ENCODE results near the gene CEP72. TPM values are rescaled to one million over a fixed set of nuclear protein-coding genes. Genes with fewer than 3 reads are reported as not detected.
"Not testable (repeated sequence)": the region's sequence is repeated elsewhere in the genome, so short reads cannot be mapped to it uniquely, and the experiment has no call there.

Gene CEP72
- total RNA-seq, 1 donor from 2014 or later = 7.0 TPM

DNA sequence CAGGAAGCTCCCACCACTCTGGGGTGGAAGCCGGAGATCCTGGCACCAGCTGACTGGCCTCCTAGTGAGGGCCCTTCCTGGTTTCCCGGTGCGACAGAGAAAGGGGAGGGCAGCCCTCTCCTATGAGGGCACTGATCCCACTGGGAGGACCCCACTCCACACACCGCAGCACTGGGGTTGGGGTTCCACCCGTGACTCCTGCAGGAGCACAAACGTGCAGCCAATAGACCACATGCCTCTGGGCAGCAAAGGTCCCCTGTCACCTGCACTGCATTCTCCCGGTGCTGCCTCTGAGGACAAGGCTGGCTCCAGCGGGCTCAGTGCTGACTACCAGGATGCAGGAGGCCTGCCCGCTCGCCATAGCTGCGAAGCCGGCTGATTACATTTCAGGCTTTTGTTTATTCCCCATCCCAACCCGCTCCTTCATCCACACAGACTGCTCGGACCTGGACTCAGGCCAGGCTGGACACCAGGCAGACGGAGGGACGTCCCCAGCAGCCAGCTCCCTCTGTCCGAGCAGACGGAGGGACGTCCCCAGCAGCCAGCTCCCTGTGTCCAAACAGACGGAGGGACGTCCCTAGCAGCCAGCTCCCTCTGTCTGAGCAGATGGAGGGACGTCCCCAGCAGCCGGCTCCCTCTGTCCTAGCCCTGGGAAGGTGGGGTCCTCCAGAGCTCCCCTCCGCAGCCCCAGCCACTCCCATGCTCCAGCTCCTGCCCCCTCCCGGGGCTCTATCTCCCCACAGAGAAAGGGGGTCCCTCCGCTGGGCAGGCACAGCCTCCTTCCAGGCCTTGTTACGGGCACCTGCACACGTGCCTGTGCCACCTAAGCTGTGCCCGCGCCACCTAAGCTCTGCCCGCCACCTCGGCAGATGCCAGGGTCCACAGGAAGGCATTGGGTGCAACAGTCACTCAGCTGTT, 8.8 kb upstream of the CEP72 start:
- no peak overlapping the region for H3K4me3 ChIP-seq (ENCODE audit: insufficient read depth, low read depth, low read length)
- H4K20me1 ChIP-seq (ENCODE audit: insufficient read depth, low read length) = no peaks in the 10 kb centered on the region
- no peaks in the 10 kb centered on the region for H3K79me2 ChIP-seq (ENCODE audit: insufficient read depth, low read length)
- H3K4me1 ChIP-seq (ENCODE audit: insufficient read depth, low read length) = no peaks in the 10 kb centered on the region
- H3K27me3 Mint-ChIP-seq (ENCODE audit: low read depth, unreplicated experiment) = peaks cover 67% of the 10 kb centered on the region
- H3K9ac ChIP-seq (ENCODE audit: low read length) = no peak overlapping the region
- DNase-seq (ENCODE audit: low read depth) = no peak
- no peak overlapping the region for H2AFZ ChIP-seq (ENCODE audit: low read depth, low read length)
- no peak for TF ChIP-seq EZH2 (IDR thresholded peaks at IDR 0.05; ENCODE audit: insufficient read depth, low read length)
- TF ChIP-seq, protein P1, sequence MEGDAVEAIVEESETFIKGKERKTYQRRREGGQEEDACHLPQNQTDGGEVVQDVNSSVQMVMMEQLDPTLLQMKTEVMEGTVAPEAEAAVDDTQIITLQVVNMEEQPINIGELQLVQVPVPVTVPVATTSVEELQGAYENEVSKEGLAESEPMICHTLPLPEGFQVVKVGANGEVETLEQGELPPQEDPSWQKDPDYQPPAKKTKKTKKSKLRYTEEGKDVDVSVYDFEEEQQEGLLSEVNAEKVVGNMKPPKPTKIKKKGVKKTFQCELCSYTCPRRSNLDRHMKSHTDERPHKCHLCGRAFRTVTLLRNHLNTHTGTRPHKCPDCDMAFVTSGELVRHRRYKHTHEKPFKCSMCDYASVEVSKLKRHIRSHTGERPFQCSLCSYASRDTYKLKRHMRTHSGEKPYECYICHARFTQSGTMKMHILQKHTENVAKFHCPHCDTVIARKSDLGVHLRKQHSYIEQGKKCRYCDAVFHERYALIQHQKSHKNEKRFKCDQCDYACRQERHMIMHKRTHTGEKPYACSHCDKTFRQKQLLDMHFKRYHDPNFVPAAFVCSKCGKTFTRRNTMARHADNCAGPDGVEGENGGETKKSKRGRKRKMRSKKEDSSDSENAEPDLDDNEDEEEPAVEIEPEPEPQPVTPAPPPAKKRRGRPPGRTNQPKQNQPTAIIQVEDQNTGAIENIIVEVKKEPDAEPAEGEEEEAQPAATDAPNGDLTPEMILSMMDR (IDR thresholded peaks at IDR 0.05; ENCODE audit: insufficient read depth, low read depth, low read length) = no peak
- no peak overlapping the region for H3K4me2 ChIP-seq (ENCODE audit: low read length)
- H3K27ac Mint-ChIP-seq (ENCODE audit: unreplicated experiment) = no peak overlapping the region
- peaks cover 1% of the 10 kb centered on the region for H3K36me3 Mint-ChIP-seq (ENCODE audit: low read depth, unreplicated experiment)
- no peaks in the 10 kb centered on the region for H3K36me3 ChIP-seq (ENCODE audit: insufficient read depth, low read length)
- peaks cover 17% of the 10 kb centered on the region for H3K27me3 ChIP-seq (ENCODE audit: insufficient read depth, low read length)
- H3K9me3 ChIP-seq (ENCODE audit: insufficient read depth, low read depth, low read length) = no peaks in the 10 kb centered on the region
- H3K27ac ChIP-seq (ENCODE audit: low read depth, low read length) = no peak overlapping the region
- no peaks in the 10 kb centered on the region for H3K4me1 Mint-ChIP-seq (ENCODE audit: low read depth, unreplicated experiment)
- H3K4me3 Mint-ChIP-seq (ENCODE audit: unreplicated experiment) = no peak overlapping the region
- no peaks in the 10 kb centered on the region for H3K9me3 Mint-ChIP-seq (ENCODE audit: unreplicated experiment)
- FAIRE-seq = no peak

DNA sequence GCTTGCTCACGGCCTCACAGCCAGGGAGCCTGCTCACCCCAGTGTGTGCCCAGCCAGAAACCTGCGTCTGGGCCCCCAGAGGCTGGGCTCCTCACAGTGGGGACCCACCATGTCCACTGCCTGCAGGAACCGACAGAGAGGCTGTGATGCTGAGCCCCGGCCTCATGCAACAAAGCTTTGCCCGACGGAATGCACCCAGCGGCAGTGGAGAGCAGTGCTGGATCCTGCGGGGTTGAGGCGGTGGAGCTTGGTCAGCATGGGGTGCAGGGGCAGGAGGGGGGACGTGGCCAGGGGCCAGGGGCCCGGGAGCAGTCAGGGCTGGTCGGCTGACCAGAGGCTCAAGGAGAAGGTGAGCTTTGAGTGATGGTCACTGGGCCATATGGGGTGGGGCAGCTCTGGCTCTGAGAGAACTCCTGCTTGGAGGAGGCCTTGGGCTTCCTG, 7.7 kb upstream of the CEP72 start:
- H3K27ac Mint-ChIP-seq (ENCODE audit: unreplicated experiment) = no peak overlapping the region
- Histone ChIP-seq H3K4me2 (ENCODE audit: low read length) (no peak overlapping the region), H2AFZ (ENCODE audit: low read depth, low read length) (no peak overlapping the region), H3K36me3 (ENCODE audit: insufficient read depth, low read length) (no peaks in the 10 kb centered on the region), H4K20me1 (ENCODE audit: insufficient read depth, low read length) (no peaks in the 10 kb centered on the region), H3K9me3 (ENCODE audit: insufficient read depth, low read depth, low read length) (no peaks in the 10 kb centered on the region), H3K27ac (ENCODE audit: low read depth, low read length) (no peak overlapping the region), H3K79me2 (ENCODE audit: insufficient read depth, low read length) (no peaks in the 10 kb centered on the region), H3K27me3 (ENCODE audit: insufficient read depth, low read length) (peaks cover 7% of the 10 kb centered on the region), H3K4me1 (ENCODE audit: insufficient read depth, low read length) (no peaks in the 10 kb centered on the region), H3K9ac (ENCODE audit: low read length) (no peak overlapping the region), H3K4me3 (ENCODE audit: insufficient read depth, low read depth, low read length) (no peak overlapping the region)
- H3K36me3 Mint-ChIP-seq (ENCODE audit: low read depth, unreplicated experiment) = peaks cover 1% of the 10 kb centered on the region
- H3K27me3 Mint-ChIP-seq (ENCODE audit: low read depth, unreplicated experiment) = peaks cover 57% of the 10 kb centered on the region
- FAIRE-seq (no peak), DNase-seq (ENCODE audit: low read depth) (no peak)
- TF ChIP-seq, protein P1 (IDR thresholded peaks at IDR 0.05; ENCODE audit: insufficient read depth, low read depth, low read length) = no peak
- TF ChIP-seq EZH2 (IDR thresholded peaks at IDR 0.05; ENCODE audit: insufficient read depth, low read length) = no peak
- no peak overlapping the region for H3K4me3 Mint-ChIP-seq (ENCODE audit: unreplicated experiment)
- H3K4me1 Mint-ChIP-seq (ENCODE audit: low read depth, unreplicated experiment) = no peaks in the 10 kb centered on the region
- no peaks in the 10 kb centered on the region for H3K9me3 Mint-ChIP-seq (ENCODE audit: unreplicated experiment)

- H4K20me1 ChIP-seq (ENCODE audit: insufficient read depth, low read length); H3K27me3 ChIP-seq (ENCODE audit: insufficient read depth, low read length); H3K27ac Mint-ChIP-seq (ENCODE audit: unreplicated experiment); H3K4me2 ChIP-seq (ENCODE audit: low read length); H2AFZ ChIP-seq (ENCODE audit: low read depth, low read length); H3K79me2 ChIP-seq (ENCODE audit: insufficient read depth, low read length); H3K9ac ChIP-seq (ENCODE audit: low read length); H3K27ac ChIP-seq (ENCODE audit: low read depth, low read length); H3K4me3 ChIP-seq (ENCODE audit: insufficient read depth, low read depth, low read length); H3K36me3 Mint-ChIP-seq (ENCODE audit: low read depth, unreplicated experiment); H3K4me1 Mint-ChIP-seq (ENCODE audit: low read depth, unreplicated experiment); H3K9me3 ChIP-seq (ENCODE audit: insufficient read depth, low read depth, low read length); H3K4me1 ChIP-seq (ENCODE audit: insufficient read depth, low read length); DNase-seq (ENCODE audit: low read depth); H3K4me3 Mint-ChIP-seq (ENCODE audit: unreplicated experiment); H3K36me3 ChIP-seq (ENCODE audit: insufficient read depth, low read length); H3K9me3 Mint-ChIP-seq (ENCODE audit: unreplicated experiment); FAIRE-seq: not testable (repeated sequence)
- peaks cover 53% of the 10 kb centered on the region for H3K27me3 Mint-ChIP-seq (ENCODE audit: low read depth, unreplicated experiment)
Observed at GRCh38 chr5:605090-605489, 7.0 kb upstream of the CEP72 start.

All from astrocyte (in vitro differentiated cells and primary cell).